GM12872 (cell line): ENCODE measurements around the gene TMPRSS9.

Experiments
- TF ChIP-seq, protein P1 (sequence below): IDR thresholded peaks from 3 replicates; pipeline ENCODE4 v1.5.1; 2011; ENCODE audit warnings: low read depth, mild to moderate bottlenecking, low read length, moderate library complexity; ENCODE audit not compliant: insufficient read depth

The TMPRSS9 gene

DNA sequence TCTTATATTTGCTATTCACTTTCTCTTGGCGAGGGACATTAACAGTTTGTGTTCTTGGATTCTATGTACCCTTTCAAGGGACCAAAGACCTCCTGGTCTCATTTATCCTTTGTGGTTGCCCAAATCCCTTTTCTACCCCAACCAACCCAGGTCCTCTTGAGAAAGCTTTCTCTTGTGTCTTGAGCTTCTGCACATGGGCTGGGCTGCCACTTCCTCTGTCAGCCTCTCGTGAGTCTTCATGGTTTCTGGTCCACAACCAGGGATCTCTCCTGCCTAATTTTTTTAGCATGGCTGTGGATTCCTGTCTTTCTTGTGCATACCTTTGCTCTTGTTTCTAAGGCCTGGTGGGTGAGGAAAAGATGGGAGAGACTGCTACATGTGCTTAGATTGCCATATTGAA is 52.4 kb downstream of the TMPRSS9 start:
- TF ChIP-seq, protein P1, sequence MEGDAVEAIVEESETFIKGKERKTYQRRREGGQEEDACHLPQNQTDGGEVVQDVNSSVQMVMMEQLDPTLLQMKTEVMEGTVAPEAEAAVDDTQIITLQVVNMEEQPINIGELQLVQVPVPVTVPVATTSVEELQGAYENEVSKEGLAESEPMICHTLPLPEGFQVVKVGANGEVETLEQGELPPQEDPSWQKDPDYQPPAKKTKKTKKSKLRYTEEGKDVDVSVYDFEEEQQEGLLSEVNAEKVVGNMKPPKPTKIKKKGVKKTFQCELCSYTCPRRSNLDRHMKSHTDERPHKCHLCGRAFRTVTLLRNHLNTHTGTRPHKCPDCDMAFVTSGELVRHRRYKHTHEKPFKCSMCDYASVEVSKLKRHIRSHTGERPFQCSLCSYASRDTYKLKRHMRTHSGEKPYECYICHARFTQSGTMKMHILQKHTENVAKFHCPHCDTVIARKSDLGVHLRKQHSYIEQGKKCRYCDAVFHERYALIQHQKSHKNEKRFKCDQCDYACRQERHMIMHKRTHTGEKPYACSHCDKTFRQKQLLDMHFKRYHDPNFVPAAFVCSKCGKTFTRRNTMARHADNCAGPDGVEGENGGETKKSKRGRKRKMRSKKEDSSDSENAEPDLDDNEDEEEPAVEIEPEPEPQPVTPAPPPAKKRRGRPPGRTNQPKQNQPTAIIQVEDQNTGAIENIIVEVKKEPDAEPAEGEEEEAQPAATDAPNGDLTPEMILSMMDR: no peak

DNA sequence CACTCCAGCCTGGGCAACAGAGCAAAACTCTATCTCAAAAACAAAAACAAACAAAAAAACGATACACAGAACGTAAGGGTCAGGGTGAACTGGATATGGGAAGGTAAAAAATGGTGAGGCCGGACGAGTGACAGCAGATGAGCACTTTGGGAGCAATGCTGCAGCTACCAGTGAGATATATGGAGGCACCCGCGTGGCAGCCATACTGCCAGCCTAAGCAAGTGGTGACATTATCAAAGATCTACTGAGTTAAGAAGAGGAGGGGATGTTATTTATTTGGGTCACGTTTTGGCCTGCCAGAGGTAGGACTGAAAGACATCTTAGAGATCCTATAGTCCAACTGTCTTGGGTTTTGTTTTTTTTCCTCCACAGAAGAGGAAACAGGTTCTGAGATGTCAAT is 53.1 kb downstream of the TMPRSS9 start:
- TF ChIP-seq, protein P1: no peak

DNA sequence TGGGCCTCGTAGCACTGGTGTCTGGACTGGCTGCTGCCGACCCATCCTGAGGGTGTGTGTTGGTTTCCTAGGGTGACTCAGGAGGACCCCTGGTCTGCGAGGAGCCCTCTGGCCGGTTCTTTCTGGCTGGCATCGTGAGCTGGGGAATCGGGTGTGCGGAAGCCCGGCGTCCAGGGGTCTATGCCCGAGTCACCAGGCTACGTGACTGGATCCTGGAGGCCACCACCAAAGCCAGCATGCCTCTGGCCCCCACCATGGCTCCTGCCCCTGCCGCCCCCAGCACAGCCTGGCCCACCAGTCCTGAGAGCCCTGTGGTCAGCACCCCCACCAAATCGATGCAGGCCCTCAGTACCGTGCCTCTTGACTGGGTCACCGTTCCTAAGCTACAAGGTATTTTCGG is 53.6 kb downstream of the TMPRSS9 start:
- TF ChIP-seq, protein P1: no peak

DNA sequence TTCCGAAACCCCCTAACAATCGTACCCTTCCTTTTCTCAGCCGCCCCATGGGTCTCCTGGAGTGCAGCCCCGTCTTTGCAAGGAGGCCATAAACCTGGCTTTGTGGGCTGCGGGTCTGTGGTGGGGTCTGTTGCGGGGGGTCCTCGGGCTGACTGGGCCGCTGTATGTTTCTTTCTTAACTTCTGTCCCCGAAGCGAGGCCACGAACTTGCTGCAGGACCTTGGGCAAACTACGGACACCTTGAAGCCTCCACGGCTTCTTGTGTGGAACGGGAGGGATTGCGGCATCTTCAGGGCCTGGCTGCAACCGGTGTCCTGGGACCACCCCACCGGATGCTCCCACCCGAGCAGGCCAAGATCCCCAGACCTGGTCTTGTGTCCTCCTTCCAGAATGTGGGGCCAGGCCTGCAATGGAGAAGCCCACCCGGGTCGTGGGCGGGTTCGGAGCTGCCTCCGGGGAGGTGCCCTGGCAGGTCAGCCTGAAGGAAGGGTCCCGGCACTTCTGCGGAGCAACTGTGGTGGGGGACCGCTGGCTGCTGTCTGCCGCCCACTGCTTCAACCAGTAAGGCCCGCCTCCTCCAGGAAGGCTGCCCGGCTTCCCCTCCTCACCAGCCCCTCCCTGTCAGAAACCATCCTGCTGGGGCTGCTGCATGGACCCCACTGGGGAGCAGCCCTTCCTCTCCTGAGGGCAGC is 55.4 kb downstream of the TMPRSS9 start:
- TF ChIP-seq, protein P1: no peak

- TF ChIP-seq, protein P1: no peak
Measured at GRCh38 chr19:2415973-2416319, 55.9 kb downstream of the TMPRSS9 start.

- TF ChIP-seq, protein P1: no peak
Measured at GRCh38 chr19:2416321-2417097, 56.4 kb downstream of the TMPRSS9 start.

- TF ChIP-seq, protein P1: no peak
Measured at GRCh38 chr19:2417881-2418406, 57.9 kb downstream of the TMPRSS9 start.
